A549 (cell line): ENCODE data around the gene AMDHD1. TPM values are rescaled to one million over a fixed set of nuclear protein-coding genes. Genes with fewer than 3 reads are reported as not detected.

Source experiments
- ATAC-seq, 2 experiments: fragments of 200-7000 bp in 1 of 2; fragments of >200 bp in 1 of 2; cut with Nextera tagmentation in 1 of 2; cut with Tn5 transposase in 1 of 2; 3 replicates each; pipeline versions ENCODE4 v1.8.0 to v1.9.1; 2018 to 2020; ENCODE audit warnings: mild to moderate bottlenecking in 1 of 2, moderate library complexity in 1 of 2
- CTCF ChIA-PET: fragments of 300-600 bp; sonication (Branson Sonifier 250); formaldehyde crosslinking; extraction: SDS; loops from one replicate; lab custom pipeline; 2021; ENCODE audit warnings: antibody characterized with exemption, inconsistent platforms; lab: Yijun Ruan, JAX
- POLR2A ChIA-PET: fragments of 350-600 bp; formaldehyde crosslinking; extraction: SDS; loops from one replicate; lab custom pipeline; 2021; ENCODE audit warnings: antibody characterized with exemption, inconsistent platforms; lab: Yijun Ruan, JAX
- DNase-seq, 2 experiments: peaks; one replicate each; pipeline versions ENCODE4 v3.0.0 to v3.0.0-alpha.2; 2011 to 2016; ENCODE audit warnings: low read depth in 1 of 2, low spot score in 1 of 2
- FAIRE-seq: peaks from 2 replicates; lab custom pipeline; 2011; peaks lifted over from hg19 to GRCh38; lab: Jason Lieb, UNC
- H3K27ac ChIP-seq, 2 experiments: fragments of >200 bp; sonication (Bioruptor Twin); formaldehyde crosslinking; 3 replicates each; pipeline ENCODE4 v1.5.1; 2016 to 2017
- H3K4me1 ChIP-seq: fragments of >200 bp; sonication (Bioruptor Twin); formaldehyde crosslinking; 3 replicates; pipeline ENCODE4 v1.6.1; 2016
- H3K4me2 ChIP-seq: fragments of >200 bp; sonication (Bioruptor Twin); formaldehyde crosslinking; 3 replicates; pipeline ENCODE4 v1.6.1; 2016
- H3K4me3 ChIP-seq: fragments of >200 bp; sonication (Bioruptor Twin); formaldehyde crosslinking; 3 replicates; pipeline ENCODE4 v1.5.1; 2016
- H3K9me3 ChIP-seq: fragments of >200 bp; sonication (Bioruptor Twin); formaldehyde crosslinking; 3 replicates; pipeline ENCODE4 v1.6.1; 2016
- BHLHE40 ChIP-seq: IDR thresholded peaks from 2 replicates; pipeline ENCODE4 v1.6.1; 2012; ENCODE audit warnings: low read depth, low read length, inconsistent platforms
- CBX2 ChIP-seq: fragments of 200-600 bp; sonication (generic); IDR thresholded peaks from 2 replicates; pipeline ENCODE4 v1.6.1; 2016; ENCODE audit warnings: low read depth, mild to moderate bottlenecking, borderline replicate concordance
- CBX8 ChIP-seq: fragments of 200-600 bp; sonication (generic); IDR thresholded peaks from 2 replicates; pipeline ENCODE4 v1.6.1; 2016
- CHD4 ChIP-seq: fragments of 200-600 bp; sonication (generic); IDR thresholded peaks from 2 replicates; pipeline ENCODE4 v1.6.1; 2016; ENCODE audit warnings: antibody characterized with exemption, mild to moderate bottlenecking, borderline replicate concordance
- EHF ChIP-seq: fragments of 250-450 bp; sonication (Bioruptor Pico); IDR thresholded peaks from 2 replicates; pipeline ENCODE4 v1.5.0; 2020; ENCODE audit warnings: mild to moderate bottlenecking
- EHMT2 ChIP-seq: fragments of 200-600 bp; sonication (generic); IDR thresholded peaks from 2 replicates; pipeline ENCODE4 v1.6.1; 2016; ENCODE audit warnings: antibody characterized with exemption, low read depth, mild to moderate bottlenecking, moderate library complexity
- ELK1 ChIP-seq: fragments of 150-350 bp; IDR thresholded peaks from 2 replicates; pipeline ENCODE4 v1.6.1; 2014; ENCODE audit warnings: low read depth, mild to moderate bottlenecking, low read length
- EP300 ChIP-seq, 2 experiments: fragments of >200 bp; sonication (Bioruptor Twin); formaldehyde crosslinking; IDR thresholded peaks; 2 replicates in 1 of 2; 3 replicates in 1 of 2; pipeline ENCODE4 v1.6.1; 2016 to 2017
- GATA3 ChIP-seq: IDR thresholded peaks from 2 replicates; pipeline ENCODE4 v1.6.1; 2012; ENCODE audit warnings: borderline replicate concordance
- HOXA7 ChIP-seq: fragments of 250-450 bp; sonication (Bioruptor Pico); IDR thresholded peaks from 2 replicates; pipeline ENCODE4 v1.5.0; 2020; ENCODE audit warnings: mild to moderate bottlenecking, moderate library complexity
- HOXB5 ChIP-seq: fragments of 250-450 bp; sonication (Bioruptor Pico); IDR thresholded peaks from 2 replicates; pipeline ENCODE4 v1.5.0; 2020; ENCODE audit warnings: mild to moderate bottlenecking, moderate library complexity
- JUN ChIP-seq, 2 experiments: fragments of >200 bp; sonication (Bioruptor Twin); formaldehyde crosslinking; IDR thresholded peaks; 2 replicates in 1 of 2; 3 replicates in 1 of 2; pipeline ENCODE4 v1.6.1; 2016 to 2017
- JUNB ChIP-seq: fragments of >200 bp; sonication (Bioruptor Twin); formaldehyde crosslinking; IDR thresholded peaks from 2 replicates; pipeline ENCODE4 v1.6.1; 2016
- KDM5A ChIP-seq: fragments of 200-600 bp; sonication (generic); IDR thresholded peaks from 2 replicates; pipeline ENCODE4 v1.6.1; 2016; ENCODE audit warnings: antibody characterized with exemption, mild to moderate bottlenecking
- MAFK ChIP-seq: fragments of 450-650 bp; IDR thresholded peaks from 2 replicates; pipeline ENCODE4 v1.6.1; 2014; ENCODE audit not compliant: partially characterized antibody
- MAZ ChIP-seq: fragments of 150-350 bp; IDR thresholded peaks from 2 replicates; pipeline ENCODE4 v1.6.1; 2014; ENCODE audit warnings: antibody characterized with exemption, low read depth, low read length, borderline replicate concordance
- NFE2L2 ChIP-seq: fragments of 150-350 bp; conservative IDR thresholded peaks from 2 replicates; pipeline ENCODE4 v1.6.1; 2014; ENCODE audit warnings: low read length
- NR3C1 ChIP-seq: fragments of >200 bp; sonication (Bioruptor Twin); formaldehyde crosslinking; IDR thresholded peaks from 3 replicates; pipeline ENCODE4 v1.6.1; 2017
- PBX3 ChIP-seq: IDR thresholded peaks from 2 replicates; pipeline ENCODE4 v1.6.1; 2012
- PHF8 ChIP-seq: fragments of 200-600 bp; sonication (generic); IDR thresholded peaks from 2 replicates; pipeline ENCODE4 v1.6.1; 2016; ENCODE audit warnings: low read depth, mild to moderate bottlenecking, antibody characterized with exemption, moderate library complexity, borderline replicate concordance
- POLR2AphosphoS2 ChIP-seq: conservative IDR thresholded peaks from 2 replicates; pipeline ENCODE4 v1.6.1; 2012; ENCODE audit warnings: low read length, improper control_type of control experiment, inconsistent platforms
- RNF2 ChIP-seq: fragments of 200-600 bp; sonication (generic); IDR thresholded peaks from 2 replicates; pipeline ENCODE4 v1.6.1; 2016; ENCODE audit warnings: low read depth, mild to moderate bottlenecking, antibody characterized with exemption, moderate library complexity, borderline replicate concordance
- ZC3H11A ChIP-seq: fragments of 450-650 bp; IDR thresholded peaks from 2 replicates; pipeline ENCODE4 v1.6.1; 2014; ENCODE audit warnings: antibody characterized with exemption, mild to moderate bottlenecking
- ZFP36 ChIP-seq: fragments of 450-650 bp; IDR thresholded peaks from 2 replicates; pipeline ENCODE4 v1.6.1; 2014; ENCODE audit warnings: borderline replicate concordance; ENCODE audit not compliant: partially characterized antibody
- WGBS: methylation state at CpG from one replicate; pipeline ENCODE4 v1.1.6; 2017; ENCODE audit errors: missing lambda C conversion rate; 5-methylcytosine and 5-hydroxymethylcytosine counted together
- polyA plus RNA-seq, 4 experiments: library from polyadenylated mRNA; depleted of rRNA in 3 of 4; stranded (reverse); fragments of >200 nt; fragmentation: RNase III in 1 of 4; extraction: RNeasy Plus Mini Kit Qiagen cat#74134 plus additional on column Dnase treatment in 1 of 4; gene quantifications; 2 replicates in 3 of 4; 3 replicates in 1 of 4; pipeline ENCODE4 v1.2.3, GENCODE V29; 2011 to 2017
- TF ChIP-seq, protein P1 (sequence below): fragments of 250-450 bp; sonication (Bioruptor Pico); IDR thresholded peaks from 2 replicates; pipeline ENCODE4 v1.5.0; 2021; ENCODE audit warnings: mild to moderate bottlenecking, moderate library complexity, borderline replicate concordance
- TF ChIP-seq, protein P2 (sequence below): fragments of 450-650 bp; IDR thresholded peaks from 2 replicates; pipeline ENCODE4 v1.6.1; 2014; ENCODE audit warnings: antibody characterized with exemption
- TF ChIP-seq, protein P3 (sequence below): fragments of 250-450 bp; sonication (Bioruptor Pico); IDR thresholded peaks from 2 replicates; pipeline ENCODE4 v1.5.0; 2020; ENCODE audit warnings: low read depth, mild to moderate bottlenecking, moderate library complexity

Gene AMDHD1
- polyA plus RNA-seq, 2 of the 4 experiments (the other 2 are of a cell fraction) = 4.1 to 7.7 TPM

DNA sequence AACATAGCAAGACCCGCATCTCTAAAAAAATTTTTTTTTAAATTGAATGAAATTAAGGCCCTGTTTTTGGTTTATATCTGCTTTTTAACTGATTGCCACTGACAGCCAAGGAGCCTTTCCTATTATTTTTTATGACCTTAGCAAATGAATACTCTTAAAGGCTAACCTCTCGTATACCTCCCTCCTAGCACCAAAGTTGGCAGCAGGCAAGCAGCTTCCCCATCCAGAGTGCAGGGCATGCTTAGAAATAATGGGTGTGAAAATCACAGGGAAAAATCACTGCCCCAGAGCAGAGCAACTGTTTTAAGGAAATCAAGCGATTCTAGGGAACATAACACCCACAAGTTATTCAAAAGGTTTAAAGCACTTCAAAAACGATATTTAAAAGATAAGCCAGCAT, 32.4 kb downstream of the AMDHD1 start (continued):
- TF ChIP-seq, protein P1, sequence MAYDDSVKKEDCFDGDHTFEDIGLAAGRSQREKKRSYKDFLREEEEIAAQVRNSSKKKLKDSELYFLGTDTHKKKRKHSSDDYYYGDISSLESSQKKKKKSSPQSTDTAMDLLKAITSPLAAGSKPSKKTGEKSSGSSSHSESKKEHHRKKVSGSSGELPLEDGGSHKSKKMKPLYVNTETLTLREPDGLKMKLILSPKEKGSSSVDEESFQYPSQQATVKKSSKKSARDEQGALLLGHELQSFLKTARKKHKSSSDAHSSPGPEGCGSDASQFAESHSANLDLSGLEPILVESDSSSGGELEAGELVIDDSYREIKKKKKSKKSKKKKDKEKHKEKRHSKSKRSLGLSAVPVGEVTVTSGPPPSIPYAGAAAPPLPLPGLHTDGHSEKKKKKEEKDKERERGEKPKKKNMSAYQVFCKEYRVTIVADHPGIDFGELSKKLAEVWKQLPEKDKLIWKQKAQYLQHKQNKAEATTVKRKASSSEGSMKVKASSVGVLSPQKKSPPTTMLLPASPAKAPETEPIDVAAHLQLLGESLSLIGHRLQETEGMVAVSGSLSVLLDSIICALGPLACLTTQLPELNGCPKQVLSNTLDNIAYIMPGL (CRISPR knock-in tag) = no peak
- TF ChIP-seq KDM5A = no peak
- no peak for TF ChIP-seq ZC3H11A
- TF ChIP-seq, protein P2, sequence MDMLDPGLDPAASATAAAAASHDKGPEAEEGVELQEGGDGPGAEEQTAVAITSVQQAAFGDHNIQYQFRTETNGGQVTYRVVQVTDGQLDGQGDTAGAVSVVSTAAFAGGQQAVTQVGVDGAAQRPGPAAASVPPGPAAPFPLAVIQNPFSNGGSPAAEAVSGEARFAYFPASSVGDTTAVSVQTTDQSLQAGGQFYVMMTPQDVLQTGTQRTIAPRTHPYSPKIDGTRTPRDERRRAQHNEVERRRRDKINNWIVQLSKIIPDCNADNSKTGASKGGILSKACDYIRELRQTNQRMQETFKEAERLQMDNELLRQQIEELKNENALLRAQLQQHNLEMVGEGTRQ = no peak
- no peak for TF ChIP-seq JUN (IDR thresholded peaks at IDR 0.05)

DNA sequence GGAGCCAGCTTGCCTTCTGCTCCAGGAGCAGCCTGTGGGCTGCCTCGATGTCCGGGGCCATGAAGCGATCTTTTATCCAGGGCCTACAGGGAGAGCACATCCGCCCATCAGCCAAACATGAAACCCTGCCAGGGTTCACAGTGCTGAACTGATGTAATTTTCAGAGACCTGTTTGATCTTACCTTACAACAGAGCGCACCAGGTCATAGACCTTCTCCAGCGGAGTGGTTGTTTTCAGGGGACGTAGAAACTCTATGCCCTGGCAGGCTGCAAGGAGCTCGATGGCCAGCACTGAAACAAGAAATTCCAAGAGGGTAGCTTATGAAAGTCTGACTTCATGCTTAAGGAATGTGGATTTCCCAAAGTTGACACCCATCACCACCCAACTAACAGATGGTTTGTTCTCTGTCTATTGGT, 33.3 kb downstream of the AMDHD1 start:
- no peaks in the 10 kb centered on the region for H3K4me1 ChIP-seq
- no peak overlapping the region for H3K27ac ChIP-seq
- H3K4me2 ChIP-seq = no peak overlapping the region
- CTCF ChIA-PET = no interaction called here
- FAIRE-seq (no peak), ATAC-seq (no peak)
- TF ChIP-seq MAFK (no peak), POLR2AphosphoS2 (no peak), PBX3 (no peak), ZC3H11A (no peak), CBX2 (no peak), HOXA7 (no peak), EHMT2 (no peak), NFE2L2 (no peak), PHF8 (no peak)
- TF ChIP-seq, protein P3, sequence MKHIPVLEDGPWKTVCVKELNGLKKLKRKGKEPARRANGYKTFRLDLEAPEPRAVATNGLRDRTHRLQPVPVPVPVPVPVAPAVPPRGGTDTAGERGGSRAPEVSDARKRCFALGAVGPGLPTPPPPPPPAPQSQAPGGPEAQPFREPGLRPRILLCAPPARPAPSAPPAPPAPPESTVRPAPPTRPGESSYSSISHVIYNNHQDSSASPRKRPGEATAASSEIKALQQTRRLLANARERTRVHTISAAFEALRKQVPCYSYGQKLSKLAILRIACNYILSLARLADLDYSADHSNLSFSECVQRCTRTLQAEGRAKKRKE (CRISPR knock-in tag) = no peak
- TF ChIP-seq, all 56 proteins: peak for 0
- POLR2A ChIA-PET = no interaction called here
- H3K4me3 ChIP-seq = no peak overlapping the region
- WGBS = 82% methylated on average over 8 of the region's 8 CpGs
- H3K9me3 ChIP-seq = no peaks in the 10 kb centered on the region
- DNase-seq = no peak

DNA sequence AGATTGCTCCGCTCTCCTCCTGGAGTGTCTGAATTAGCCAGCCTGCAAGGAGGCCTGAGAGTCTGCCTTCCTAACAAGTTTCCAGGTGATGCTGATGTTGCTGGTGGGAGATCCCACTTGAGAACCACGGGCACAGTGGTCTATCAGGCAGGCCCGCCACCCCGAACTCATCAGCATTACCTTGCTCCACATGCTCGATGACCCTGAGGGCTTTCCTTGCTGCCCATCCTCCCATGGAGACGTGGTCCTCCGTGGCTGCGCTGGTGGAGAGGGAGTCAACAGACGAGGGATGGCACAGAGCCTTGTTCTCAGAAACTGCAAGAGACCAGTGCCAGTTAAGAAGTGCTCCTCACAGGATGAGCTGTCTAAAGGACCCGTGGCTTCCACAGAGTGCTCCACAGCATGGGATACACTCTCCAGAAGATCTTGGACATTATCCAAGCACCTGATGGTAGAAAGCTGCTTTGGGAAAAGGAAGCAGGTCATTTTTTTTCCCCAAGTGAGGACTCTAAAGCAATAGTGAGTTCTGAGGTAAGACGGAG, 34.7 kb downstream of the AMDHD1 start:
- Histone ChIP-seq H3K27ac (no peak overlapping the region), H3K9me3 (no peaks in the 10 kb centered on the region), H3K4me1 (no peaks in the 10 kb centered on the region), H3K4me2 (no peak overlapping the region), H3K4me3 (no peak overlapping the region)
- no peak for ATAC-seq
- WGBS = 64% methylated on average over 11 of the region's 11 CpGs
- TF ChIP-seq EHF (CRISPR knock-in tag) (no peak), ELK1 (no peak), BHLHE40 (no peak), HOXB5 (CRISPR knock-in tag) (no peak), JUNB (no peak), NR3C1 (no peak), EP300 (IDR thresholded peaks at IDR 0.05) (no peak), GATA3 (no peak), RNF2 (no peak), MAZ (no peak), CBX2 (no peak), CHD4 (no peak), CBX8 (no peak), ZFP36 (no peak)
- DNase-seq = no peak
- ChIA-PET POLR2A (no interaction called here), CTCF (interaction anchor here (1.0 kb wide), 1 partner anchor 38 kb away, joined by 5 read pairs; no protein-coding TSS in a partner anchor)
- FAIRE-seq = no peak
